ENCODE measurements around the gene TTLL3. TPM values are rescaled to one million over a fixed set of nuclear protein-coding genes. Genes with fewer than 3 reads are reported as not detected.

TTLL3 gene
- total RNA-seq, 1 donor from 2014 or later = 50.0 TPM

- no peak overlapping the region for H3K27ac ChIP-seq
- peaks cover 6% of the 10 kb centered on the region for H3K4me1 ChIP-seq
- H3K9me3 ChIP-seq = no peaks in the 10 kb centered on the region
- no peak for ATAC-seq
- no peak overlapping the region for H3K4me3 ChIP-seq
- H3K27me3 ChIP-seq (ENCODE audit: low read depth) = no peaks in the 10 kb centered on the region
- intact Hi-C loops (cut with DNase I) = no loop called here
- H3K36me3 ChIP-seq = no peaks in the 10 kb centered on the region
- TF ChIP-seq, protein P1, sequence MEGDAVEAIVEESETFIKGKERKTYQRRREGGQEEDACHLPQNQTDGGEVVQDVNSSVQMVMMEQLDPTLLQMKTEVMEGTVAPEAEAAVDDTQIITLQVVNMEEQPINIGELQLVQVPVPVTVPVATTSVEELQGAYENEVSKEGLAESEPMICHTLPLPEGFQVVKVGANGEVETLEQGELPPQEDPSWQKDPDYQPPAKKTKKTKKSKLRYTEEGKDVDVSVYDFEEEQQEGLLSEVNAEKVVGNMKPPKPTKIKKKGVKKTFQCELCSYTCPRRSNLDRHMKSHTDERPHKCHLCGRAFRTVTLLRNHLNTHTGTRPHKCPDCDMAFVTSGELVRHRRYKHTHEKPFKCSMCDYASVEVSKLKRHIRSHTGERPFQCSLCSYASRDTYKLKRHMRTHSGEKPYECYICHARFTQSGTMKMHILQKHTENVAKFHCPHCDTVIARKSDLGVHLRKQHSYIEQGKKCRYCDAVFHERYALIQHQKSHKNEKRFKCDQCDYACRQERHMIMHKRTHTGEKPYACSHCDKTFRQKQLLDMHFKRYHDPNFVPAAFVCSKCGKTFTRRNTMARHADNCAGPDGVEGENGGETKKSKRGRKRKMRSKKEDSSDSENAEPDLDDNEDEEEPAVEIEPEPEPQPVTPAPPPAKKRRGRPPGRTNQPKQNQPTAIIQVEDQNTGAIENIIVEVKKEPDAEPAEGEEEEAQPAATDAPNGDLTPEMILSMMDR (IDR thresholded peaks at IDR 0.05) = no peak
- DNase-seq = no peak
These were observed 45.5 kb downstream of the TTLL3 start for GRCh38 chr3:9855594-9855993.

- H3K4me1 ChIP-seq = peaks cover 25% of the 10 kb centered on the region
- no peaks in the 10 kb centered on the region for H3K36me3 ChIP-seq
- DNase-seq (no peak), ATAC-seq (no peak)
- H3K9me3 ChIP-seq = no peaks in the 10 kb centered on the region
- TF ChIP-seq, protein P1 (IDR thresholded peaks at IDR 0.05) = no peak
- no peaks in the 10 kb centered on the region for H3K27me3 ChIP-seq (ENCODE audit: low read depth)
- no peak overlapping the region for H3K4me3 ChIP-seq
- intact Hi-C loops (cut with DNase I) = no loop called here
- no peak overlapping the region for H3K27ac ChIP-seq
These were observed 49.5 kb downstream of the TTLL3 start for GRCh38 chr3:9859530-9860025.

- no peak overlapping the region for H3K4me3 ChIP-seq
- intact Hi-C loops (cut with DNase I) = no loop called here
- TF ChIP-seq, protein P1 (IDR thresholded peaks at IDR 0.05) = no peak
- H3K9me3 ChIP-seq = no peaks in the 10 kb centered on the region
- ATAC-seq = no peak
- no peak for DNase-seq
- no peaks in the 10 kb centered on the region for H3K27me3 ChIP-seq (ENCODE audit: low read depth)
- no peaks in the 10 kb centered on the region for H3K36me3 ChIP-seq
- no peak overlapping the region for H3K27ac ChIP-seq
- H3K4me1 ChIP-seq = peaks cover 35% of the 10 kb centered on the region
These were observed 51.1 kb downstream of the TTLL3 start for GRCh38 chr3:9861201-9861600.

DNA sequence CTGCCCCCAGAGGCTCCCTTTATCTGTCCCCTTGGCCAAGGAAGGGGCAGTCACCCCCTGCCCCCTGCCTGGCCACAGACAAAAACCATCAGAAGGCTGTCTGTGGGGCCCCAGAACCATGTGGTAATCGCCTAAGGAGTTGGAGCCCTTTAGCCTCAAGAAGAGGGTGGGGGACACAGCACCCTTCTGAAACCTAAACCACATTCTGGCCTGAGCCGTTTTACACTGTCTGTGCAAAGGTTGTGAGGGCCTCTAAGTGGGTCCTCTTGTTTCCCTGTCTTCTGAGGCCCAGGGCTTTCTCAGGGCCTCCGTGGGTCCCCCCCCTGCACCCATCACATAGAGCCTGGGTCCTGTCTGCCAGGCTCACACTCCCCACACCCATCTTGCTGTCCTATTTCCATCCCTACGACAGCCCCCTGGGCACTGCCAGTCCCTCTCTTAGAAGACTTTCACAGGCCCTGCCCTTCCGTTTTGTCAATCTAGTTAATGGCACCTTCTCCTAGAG is 51.6 kb downstream of the TTLL3 start:
- no peaks in the 10 kb centered on the region for H3K9me3 ChIP-seq
- ATAC-seq = peak; percentile 15 to 29
- H3K27ac ChIP-seq = peak overlapping the region; percentile 67
- H3K27me3 ChIP-seq (ENCODE audit: low read depth) = no peaks in the 10 kb centered on the region
- no peaks in the 10 kb centered on the region for H3K36me3 ChIP-seq
- intact Hi-C loops (cut with DNase I) = no loop called here
- DNase-seq = no peak
- H3K4me3 ChIP-seq = no peak overlapping the region
- TF ChIP-seq, protein P1 (IDR thresholded peaks at IDR 0.05) = no peak
- H3K4me1 ChIP-seq = peaks cover 35% of the 10 kb centered on the region

- peak overlapping the region; percentile 53 for H3K4me3 ChIP-seq
- intact Hi-C loops (cut with DNase I) = no loop called here
- ATAC-seq = peak; percentile 71 to 82
- H3K36me3 ChIP-seq = no peaks in the 10 kb centered on the region
- TF ChIP-seq, protein P1 (IDR thresholded peaks at IDR 0.05) = peak; percentile 46
- peak; percentile 79 for DNase-seq
- peaks cover 35% of the 10 kb centered on the region for H3K4me1 ChIP-seq
- H3K27me3 ChIP-seq (ENCODE audit: low read depth) = no peaks in the 10 kb centered on the region
- H3K27ac ChIP-seq = peak overlapping the region; percentile 67
- no peaks in the 10 kb centered on the region for H3K9me3 ChIP-seq
These were observed 52.5 kb downstream of the TTLL3 start for GRCh38 chr3:9862391-9863057.
